K562 (cell line): ENCODE results near the gene RAB7A. TPM values are rescaled to one million over a fixed set of nuclear protein-coding genes. Genes with fewer than 3 reads are reported as not detected.

Source experiments
- ATAC-seq: fragments of 200-7000 bp; cut with Tn5 transposase; 3 replicates; pipeline ENCODE4 v1.9.1; 2020; ENCODE audit warnings: moderate library complexity
- BruUV-seq: library from RNA; stranded (reverse); fragments of 400-500 nt; replicated peaks from 2 replicates; lab custom pipeline; 2021; lab: Mats Ljungman, UMichigan
- CTCF ChIA-PET: fragments of 300-600 bp; formaldehyde crosslinking; extraction: SDS; loops from one replicate; lab custom pipeline; 2021; ENCODE audit warnings: low intra/inter-chr PET ratio; lab: Yijun Ruan, JAX
- POLR2A ChIA-PET: fragments of 300-600, 350-650 bp; sonication (Branson Sonifier 250); formaldehyde crosslinking; extraction: SDS; loops from one replicate; lab custom pipeline; 2021; ENCODE audit warnings: antibody characterized with exemption, inconsistent platforms; lab: Yijun Ruan, JAX
- DNase-seq, 4 experiments: peaks; one replicate each; pipeline versions ENCODE4 v3.0.0 to v3.0.0-alpha.2; 2011 to 2018; ENCODE audit warnings: low spot score in 3 of 4, mixed read lengths in 3 of 4; ENCODE audit errors: extremely low read depth in 1 of 4
- FAIRE-seq: peaks from 2 replicates; lab custom pipeline; 2011; peaks lifted over from hg19 to GRCh38; lab: Jason Lieb, UNC
- H2AFZ ChIP-seq: 2 replicates; pipeline ENCODE4 v1.6.0; 2011; ENCODE audit warnings: low read depth, low read length, control low read depth, inconsistent platforms
- H3K27ac ChIP-seq: fragments of 200-600 bp; 3 replicates; pipeline ENCODE4 v1.8.0; 2011; ENCODE audit warnings: low read depth, mild to moderate bottlenecking, control low read depth, inconsistent platforms, low read length, moderate library complexity, mixed read lengths; ENCODE audit errors: extremely low read depth
- H3K27me3 ChIP-seq, 2 experiments: fragments of 300-600 bp in 1 of 2; 2 replicates in 1 of 2; 3 replicates in 1 of 2; pipeline versions ENCODE4 v1.6.0 to v1.8.0; 2011; ENCODE audit warnings: inconsistent platforms in 2 of 2, low read length in 2 of 2, mild to moderate bottlenecking in 1 of 2, mixed read lengths in 1 of 2, moderate library complexity in 1 of 2; ENCODE audit not compliant: control insufficient read depth in 2 of 2, insufficient read depth in 2 of 2
- H3K36me3 ChIP-seq: fragments of 300-600 bp; 3 replicates; pipeline ENCODE4 v1.8.0; 2011; ENCODE audit warnings: mild to moderate bottlenecking, low read length, inconsistent platforms; ENCODE audit not compliant: control insufficient read depth, insufficient read depth
- H3K4me1 ChIP-seq, 2 experiments: fragments of 200-600 bp in 1 of 2; replicated peaks in 1 of 2; 2 replicates in 1 of 2; 3 replicates in 1 of 2; pipeline versions ENCODE4 v1.5.1 to v1.8.0; 2011; ENCODE audit warnings: inconsistent platforms in 2 of 2, low read length in 2 of 2, mild to moderate bottlenecking in 1 of 2, mixed read lengths in 1 of 2, moderate library complexity in 1 of 2; ENCODE audit not compliant: control insufficient read depth in 2 of 2, insufficient read depth in 2 of 2
- H3K4me2 ChIP-seq: 2 replicates; pipeline ENCODE4 v1.6.1; 2011; ENCODE audit warnings: low read length, control low read depth, inconsistent platforms, mixed read lengths; ENCODE audit not compliant: insufficient read depth
- H3K4me3 ChIP-seq: fragments of 200-600 bp; sonication (generic), shearing (Covaris generic); 2 replicates; pipeline ENCODE4 v1.5.1; 2016; ENCODE audit warnings: control low read depth, inconsistent platforms
- H3K79me2 ChIP-seq: fragments of 200-600 bp; 3 replicates; pipeline ENCODE4 v1.8.0; 2011; ENCODE audit warnings: low read length, inconsistent platforms; ENCODE audit not compliant: control insufficient read depth, insufficient read depth
- H3K9ac ChIP-seq, 2 experiments: 2 replicates each; pipeline versions ENCODE4 v1.6.0 to v1.6.1; 2011; ENCODE audit warnings: low read depth in 2 of 2, low read length in 2 of 2, control low read depth in 1 of 2, inconsistent platforms in 1 of 2, mild to moderate bottlenecking in 1 of 2, mixed read lengths in 1 of 2; ENCODE audit not compliant: insufficient read depth in 1 of 2
- H3K9me1 ChIP-seq: one replicate; pipeline ENCODE4 v1.6.0; 2011; ENCODE audit warnings: inconsistent platforms, mild to moderate bottlenecking, low read length, moderate library complexity; ENCODE audit not compliant: control insufficient read depth, insufficient read depth
- H3K9me3 ChIP-seq: replicated peaks from 2 replicates; pipeline ENCODE4 v1.5.1; 2011; ENCODE audit warnings: low read depth, low read length, inconsistent platforms; ENCODE audit not compliant: control insufficient read depth, insufficient read depth
- H4K20me1 ChIP-seq: replicated peaks from 2 replicates; pipeline ENCODE4 v1.6.1; 2011; ENCODE audit warnings: low read length, inconsistent platforms, mixed read lengths; ENCODE audit not compliant: control insufficient read depth, insufficient read depth
- BHLHE40 ChIP-seq: IDR thresholded peaks from 2 replicates; pipeline ENCODE4 v1.6.1; 2011; ENCODE audit warnings: low read length, improper control_type of control experiment
- ELF4 ChIP-seq: fragments of 450-650 bp; formaldehyde crosslinking; IDR thresholded peaks from 2 replicates; pipeline ENCODE4 v1.4.0; 2022; ENCODE audit warnings: missing genetic modification characterization
- MAZ ChIP-seq, 2 experiments: fragments of 450-650 bp in 1 of 2; sonication (generic) in 1 of 2; formaldehyde crosslinking; IDR thresholded peaks in 1 of 2; conservative IDR thresholded peaks in 1 of 2; 2 replicates each; pipeline versions ENCODE4 v1.4.0 to v1.5.0; 2020; ENCODE audit warnings: mild to moderate bottlenecking in 1 of 2, missing genetic modification reagents in 1 of 2
- POLR2B ChIP-seq: fragments of 450-650 bp; IDR thresholded peaks from 2 replicates; pipeline ENCODE4 v1.6.1; 2018; ENCODE audit warnings: low read depth; ENCODE audit not compliant: partially characterized antibody
- SNIP1 ChIP-seq: fragments of 450-650 bp; IDR thresholded peaks from 2 replicates; pipeline ENCODE4 v1.7.1; 2017; ENCODE audit warnings: low read depth, mild to moderate bottlenecking
- WGBS: fragments of 100-300 bp; shearing (Covaris generic); methylation state at CpG from one replicate; pipeline ENCODE4 v1.1.6; 2016; ENCODE audit warnings: low coverage, mixed read lengths; ENCODE audit not compliant: insufficient coverage; ENCODE audit errors: missing lambda C conversion rate; 5-methylcytosine and 5-hydroxymethylcytosine counted together
- in situ Hi-C: fragments of 300-500 bp; cut with MboI; formaldehyde crosslinking; loops from 4 replicates; pipeline ENCODE4 v1.15.0; 2018; ENCODE audit warnings: inconsistent platforms, mixed read lengths
- intact Hi-C: fragments of 100-400 bp; cut with micrococcal nuclease; formaldehyde crosslinking; loops from 2 replicates; pipeline ENCODE4 v1.14.2; 2022
- polyA plus RNA-seq, 8 experiments: library from polyadenylated mRNA; depleted of rRNA in 4 of 8; stranded (reverse) in 5 of 8; unstranded in 3 of 8; fragments of >200 nt; fragmentation: Nextera tagmentation in 2 of 8; fragmentation: Illumina TruSeq in 1 of 8; extraction: Ambion mirVana in 2 of 8; extraction: Trizol in 1 of 8; gene quantifications; 2 replicates each; pipeline versions ENCODE4 v1.2.1 to v1.2.3, GENCODE V29; 2011 to 2014; ENCODE audit warnings: inconsistent platforms in 1 of 8, missing spikeins in 1 of 8
- total RNA-seq, 7 experiments: library from RNA; depleted of rRNA in 6 of 7; stranded (reverse); fragments of >200 nt in 6 of 7; fragmentation: Illumina TruSeq in 2 of 7; extraction: Trizol in 2 of 7; gene quantifications; 2 replicates each; pipeline versions ENCODE4 v1.2.1 to v1.2.3, GENCODE V29; 2011 to 2021; ENCODE audit warnings: low replicate concordance in 1 of 7
- TF ChIP-seq, protein P1 (sequence below): sonication (generic); formaldehyde crosslinking; IDR thresholded peaks from 2 replicates; pipeline ENCODE4 v1.8.1; 2023; ENCODE audit warnings: mild to moderate bottlenecking, missing genetic modification reagents
- TF ChIP-seq, protein P2 (sequence below), 3 experiments: IDR thresholded peaks in 2 of 3; conservative IDR thresholded peaks in 1 of 3; 2 replicates each; pipeline ENCODE4 v1.5.1; 2011 to 2012; ENCODE audit warnings: low read length in 3 of 3, mild to moderate bottlenecking in 3 of 3, control low read depth in 2 of 3, improper control_type of control experiment in 1 of 3, inconsistent platforms in 1 of 3, low read depth in 1 of 3, mixed read lengths in 1 of 3, moderate library complexity in 1 of 3; ENCODE audit not compliant: insufficient read depth in 2 of 3
- TF ChIP-seq, protein P3 (sequence below), 2 experiments: fragments of 450-650 bp; formaldehyde crosslinking in 1 of 2; IDR thresholded peaks; 2 replicates each; pipeline versions ENCODE4 v1.4.0 to v1.6.1; 2014 to 2020; ENCODE audit warnings: mild to moderate bottlenecking in 2 of 2, borderline replicate concordance in 1 of 2, low read depth in 1 of 2

The RAB7A gene
- total and polyA plus RNA-seq, 9 of the 15 experiments (the other 6 are each of a cell fraction or from before 2014, with no cell fraction given), result 30.9 to 204 (median 72.8) TPM

DNA sequence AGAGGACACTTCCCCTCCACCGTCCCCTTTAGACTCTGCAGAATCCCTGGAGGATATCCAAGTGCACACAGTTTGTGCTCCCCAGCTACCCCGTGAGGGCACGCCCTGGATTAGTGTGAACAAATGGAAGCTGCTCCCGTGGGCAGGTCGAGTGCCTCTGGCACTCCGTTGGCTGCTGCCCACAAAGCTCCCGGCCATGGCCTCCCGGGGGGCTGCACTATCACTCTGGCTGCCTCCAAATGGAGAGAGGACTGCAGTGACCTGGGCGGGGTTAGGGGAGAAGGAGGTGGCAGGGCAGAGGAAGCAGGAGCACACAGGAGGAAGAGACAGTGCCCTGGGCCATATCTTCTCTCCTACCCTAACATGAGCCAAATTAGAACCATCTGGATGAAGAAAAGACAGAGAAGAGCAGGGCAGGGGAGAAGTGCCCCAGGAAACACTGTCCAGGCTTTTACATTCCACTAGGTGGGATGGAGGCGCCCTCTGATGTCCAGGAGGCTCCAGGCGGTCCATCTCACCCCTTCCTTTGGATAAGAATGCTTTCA, 124.0 kb downstream of the RAB7A start:
- 35% methylated on average over 8 of the region's 11 CpGs for WGBS
- no peaks in the 10 kb centered on the region for H4K20me1 ChIP-seq
- no peaks in the 10 kb centered on the region for H3K36me3 ChIP-seq
- no TSS peak for BruUV-seq
- DNase-seq (peak in 2 of 4 experiments; percentile 29 to 46), ATAC-seq (peak; percentile 63), FAIRE-seq (no peak)
- POLR2A ChIA-PET, result no interaction called here
- no peaks in the 10 kb centered on the region for H3K79me2 ChIP-seq
- intact Hi-C loops, result loop anchor here (5.0 kb wide), 2 partner anchors 48 to 168 kb away; no protein-coding TSS in a partner anchor
- CTCF ChIA-PET, result no interaction called here
- peaks cover 8% of the 10 kb centered on the region for H3K9me3 ChIP-seq
- no peaks in the 10 kb centered on the region for H3K9me1 ChIP-seq
- no peak overlapping the region for H3K27ac ChIP-seq
- no peak overlapping the region for H3K4me3 ChIP-seq
- H3K4me2 ChIP-seq, result no peak overlapping the region; the same call in 1 of the 2 replicates
- peak overlapping the region in 1 of 2 experiments; percentile 42; a peak in 2 of 4 replicates for H3K9ac ChIP-seq
- in situ Hi-C loops, result no loop called here
- H3K27me3 ChIP-seq, result no peaks in the 10 kb centered on the region
- peak overlapping the region; percentile 74 for H2AFZ ChIP-seq
- H3K4me1 ChIP-seq, result peaks cover 10 to 28% of the 10 kb centered on the region in 2 experiments; a peak in 4 of 5 replicates
- 0 out of 4 replicates have a peak, but pooled peaks of 1 of the 2 experiments have one; percentile 21 for TF ChIP-seq MAZ (CRISPR knock-in tag; conservative IDR thresholded peaks at IDR 0.05 in 1 of 2, IDR thresholded peaks at IDR 0.05 in 1 of 2)
- no peak for TF ChIP-seq SNIP1
- TF ChIP-seq ELF4 (CRISPR knock-in tag), result no peak
- TF ChIP-seq POLR2B, result no peak
- no peak for TF ChIP-seq BHLHE40
- TF ChIP-seq, protein P1, sequence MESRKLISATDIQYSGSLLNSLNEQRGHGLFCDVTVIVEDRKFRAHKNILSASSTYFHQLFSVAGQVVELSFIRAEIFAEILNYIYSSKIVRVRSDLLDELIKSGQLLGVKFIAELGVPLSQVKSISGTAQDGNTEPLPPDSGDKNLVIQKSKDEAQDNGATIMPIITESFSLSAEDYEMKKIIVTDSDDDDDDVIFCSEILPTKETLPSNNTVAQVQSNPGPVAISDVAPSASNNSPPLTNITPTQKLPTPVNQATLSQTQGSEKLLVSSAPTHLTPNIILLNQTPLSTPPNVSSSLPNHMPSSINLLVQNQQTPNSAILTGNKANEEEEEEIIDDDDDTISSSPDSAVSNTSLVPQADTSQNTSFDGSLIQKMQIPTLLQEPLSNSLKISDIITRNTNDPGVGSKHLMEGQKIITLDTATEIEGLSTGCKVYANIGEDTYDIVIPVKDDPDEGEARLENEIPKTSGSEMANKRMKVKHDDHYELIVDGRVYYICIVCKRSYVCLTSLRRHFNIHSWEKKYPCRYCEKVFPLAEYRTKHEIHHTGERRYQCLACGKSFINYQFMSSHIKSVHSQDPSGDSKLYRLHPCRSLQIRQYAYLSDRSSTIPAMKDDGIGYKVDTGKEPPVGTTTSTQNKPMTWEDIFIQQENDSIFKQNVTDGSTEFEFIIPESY (CRISPR knock-in tag), result peak; percentile 90
- TF ChIP-seq, protein P2, sequence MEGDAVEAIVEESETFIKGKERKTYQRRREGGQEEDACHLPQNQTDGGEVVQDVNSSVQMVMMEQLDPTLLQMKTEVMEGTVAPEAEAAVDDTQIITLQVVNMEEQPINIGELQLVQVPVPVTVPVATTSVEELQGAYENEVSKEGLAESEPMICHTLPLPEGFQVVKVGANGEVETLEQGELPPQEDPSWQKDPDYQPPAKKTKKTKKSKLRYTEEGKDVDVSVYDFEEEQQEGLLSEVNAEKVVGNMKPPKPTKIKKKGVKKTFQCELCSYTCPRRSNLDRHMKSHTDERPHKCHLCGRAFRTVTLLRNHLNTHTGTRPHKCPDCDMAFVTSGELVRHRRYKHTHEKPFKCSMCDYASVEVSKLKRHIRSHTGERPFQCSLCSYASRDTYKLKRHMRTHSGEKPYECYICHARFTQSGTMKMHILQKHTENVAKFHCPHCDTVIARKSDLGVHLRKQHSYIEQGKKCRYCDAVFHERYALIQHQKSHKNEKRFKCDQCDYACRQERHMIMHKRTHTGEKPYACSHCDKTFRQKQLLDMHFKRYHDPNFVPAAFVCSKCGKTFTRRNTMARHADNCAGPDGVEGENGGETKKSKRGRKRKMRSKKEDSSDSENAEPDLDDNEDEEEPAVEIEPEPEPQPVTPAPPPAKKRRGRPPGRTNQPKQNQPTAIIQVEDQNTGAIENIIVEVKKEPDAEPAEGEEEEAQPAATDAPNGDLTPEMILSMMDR (IDR thresholded peaks at IDR 0.05 in 2 of 3, conservative IDR thresholded peaks at IDR 0.05 in 1 of 3; ENCODE audit: insufficient read depth in 2 of 3, low read depth in 1 of 3, low read length in 3 of 3), result peak; percentile 35 to 56 (median 47); a peak in 5 of 6 replicates
- TF ChIP-seq, protein P3, sequence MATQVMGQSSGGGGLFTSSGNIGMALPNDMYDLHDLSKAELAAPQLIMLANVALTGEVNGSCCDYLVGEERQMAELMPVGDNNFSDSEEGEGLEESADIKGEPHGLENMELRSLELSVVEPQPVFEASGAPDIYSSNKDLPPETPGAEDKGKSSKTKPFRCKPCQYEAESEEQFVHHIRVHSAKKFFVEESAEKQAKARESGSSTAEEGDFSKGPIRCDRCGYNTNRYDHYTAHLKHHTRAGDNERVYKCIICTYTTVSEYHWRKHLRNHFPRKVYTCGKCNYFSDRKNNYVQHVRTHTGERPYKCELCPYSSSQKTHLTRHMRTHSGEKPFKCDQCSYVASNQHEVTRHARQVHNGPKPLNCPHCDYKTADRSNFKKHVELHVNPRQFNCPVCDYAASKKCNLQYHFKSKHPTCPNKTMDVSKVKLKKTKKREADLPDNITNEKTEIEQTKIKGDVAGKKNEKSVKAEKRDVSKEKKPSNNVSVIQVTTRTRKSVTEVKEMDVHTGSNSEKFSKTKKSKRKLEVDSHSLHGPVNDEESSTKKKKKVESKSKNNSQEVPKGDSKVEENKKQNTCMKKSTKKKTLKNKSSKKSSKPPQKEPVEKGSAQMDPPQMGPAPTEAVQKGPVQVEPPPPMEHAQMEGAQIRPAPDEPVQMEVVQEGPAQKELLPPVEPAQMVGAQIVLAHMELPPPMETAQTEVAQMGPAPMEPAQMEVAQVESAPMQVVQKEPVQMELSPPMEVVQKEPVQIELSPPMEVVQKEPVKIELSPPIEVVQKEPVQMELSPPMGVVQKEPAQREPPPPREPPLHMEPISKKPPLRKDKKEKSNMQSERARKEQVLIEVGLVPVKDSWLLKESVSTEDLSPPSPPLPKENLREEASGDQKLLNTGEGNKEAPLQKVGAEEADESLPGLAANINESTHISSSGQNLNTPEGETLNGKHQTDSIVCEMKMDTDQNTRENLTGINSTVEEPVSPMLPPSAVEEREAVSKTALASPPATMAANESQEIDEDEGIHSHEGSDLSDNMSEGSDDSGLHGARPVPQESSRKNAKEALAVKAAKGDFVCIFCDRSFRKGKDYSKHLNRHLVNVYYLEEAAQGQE (IDR thresholded peaks at IDR 0.05; ENCODE audit: borderline replicate concordance), result peak; percentile 41; the same call in 1 of the 2 replicates
- TF ChIP-seq, protein P3 (CRISPR knock-in tag; IDR thresholded peaks at IDR 0.05; ENCODE audit: low read depth), result no peak
